ENCODE data around the gene GRM5.
"Not testable (repeated sequence)": the region's sequence is repeated elsewhere in the genome, so short reads cannot be mapped to it uniquely, and the experiment has no call there.

The GRM5 gene

GRCh38 chr11:88975441-88975840, 90.3 kb downstream of the GRM5 start:
- DNase-seq (ENCODE audit: low read depth, low spot score): not testable (repeated sequence)

- no peak for DNase-seq (ENCODE audit: low read depth, low spot score)
Observed at GRCh38 chr11:88972210-88972609, 93.6 kb downstream of the GRM5 start.

GRCh38 chr11:88961621-88962020, 104.2 kb downstream of the GRM5 start:
- not testable (repeated sequence) for DNase-seq (ENCODE audit: low read depth, low spot score)

- not testable (repeated sequence) for DNase-seq (ENCODE audit: low read depth, low spot score)
Observed at GRCh38 chr11:88959857-88960256, 105.9 kb downstream of the GRM5 start.

- DNase-seq (ENCODE audit: low read depth, low spot score): no peak
Observed at GRCh38 chr11:88950975-88951374, 114.8 kb downstream of the GRM5 start.

GRCh38 chr11:88948908-88949307, 116.9 kb downstream of the GRM5 start:
- not testable (repeated sequence) for DNase-seq (ENCODE audit: low read depth, low spot score)

GRCh38 chr11:88947843-88948572, 117.8 kb downstream of the GRM5 start:
- not testable (repeated sequence) for DNase-seq (ENCODE audit: low read depth, low spot score)

- not testable (repeated sequence) for DNase-seq (ENCODE audit: low read depth, low spot score)
Observed at GRCh38 chr11:88929665-88930064, 136.1 kb downstream of the GRM5 start.

GRCh38 chr11:88917065-88917464, 148.7 kb downstream of the GRM5 start:
- DNase-seq (ENCODE audit: low read depth, low spot score): not testable (repeated sequence)

- no peak for DNase-seq (ENCODE audit: low read depth, low spot score)
Observed at GRCh38 chr11:88909500-88909899, 156.3 kb downstream of the GRM5 start.

DNA sequence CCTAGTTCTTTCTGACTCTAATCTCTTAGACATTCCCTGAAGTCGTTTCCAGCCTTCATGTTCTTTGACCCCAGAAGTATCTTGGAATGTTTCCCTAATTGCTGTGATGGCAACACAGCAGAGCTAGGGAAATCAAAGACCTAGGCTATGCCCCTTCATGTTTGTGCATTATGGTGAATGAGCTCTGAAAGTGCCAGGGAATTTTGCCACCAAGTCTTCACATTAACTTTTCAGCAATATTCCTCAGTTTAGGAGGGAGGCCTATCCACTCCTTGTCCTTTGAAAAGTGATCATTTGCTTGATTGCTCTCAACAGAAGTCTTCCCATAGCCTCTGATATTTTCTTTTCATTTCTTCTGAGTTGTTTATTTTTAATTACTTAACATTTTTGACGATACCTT, 164.3 kb downstream of the GRM5 start:
- not testable (repeated sequence) for DNase-seq (ENCODE audit: low read depth, low spot score)

- DNase-seq (ENCODE audit: low read depth, low spot score): not testable (repeated sequence)
Observed at GRCh38 chr11:88888855-88889254, 176.9 kb downstream of the GRM5 start.

DNA sequence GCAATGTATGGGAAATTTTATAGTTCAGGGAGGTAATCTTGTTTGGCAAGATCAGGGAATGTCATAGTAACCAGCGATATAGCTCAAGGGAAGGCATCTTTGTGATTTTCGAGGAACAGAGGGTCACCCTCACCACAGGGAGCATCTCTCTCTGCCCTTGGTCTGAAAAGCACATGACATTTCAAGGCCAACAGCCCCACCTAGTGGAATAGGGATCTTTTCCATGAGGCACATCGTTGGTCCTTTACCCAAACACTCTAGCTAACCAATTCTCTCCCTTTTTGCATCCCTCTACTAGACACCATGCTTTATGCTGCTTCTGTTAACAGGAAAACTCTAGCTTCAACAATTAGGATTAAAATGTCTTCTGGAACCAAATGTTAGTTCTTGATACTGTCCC, 179.0 kb downstream of the GRM5 start:
- DNase-seq (ENCODE audit: low read depth, low spot score): peak; percentile 42

DNA sequence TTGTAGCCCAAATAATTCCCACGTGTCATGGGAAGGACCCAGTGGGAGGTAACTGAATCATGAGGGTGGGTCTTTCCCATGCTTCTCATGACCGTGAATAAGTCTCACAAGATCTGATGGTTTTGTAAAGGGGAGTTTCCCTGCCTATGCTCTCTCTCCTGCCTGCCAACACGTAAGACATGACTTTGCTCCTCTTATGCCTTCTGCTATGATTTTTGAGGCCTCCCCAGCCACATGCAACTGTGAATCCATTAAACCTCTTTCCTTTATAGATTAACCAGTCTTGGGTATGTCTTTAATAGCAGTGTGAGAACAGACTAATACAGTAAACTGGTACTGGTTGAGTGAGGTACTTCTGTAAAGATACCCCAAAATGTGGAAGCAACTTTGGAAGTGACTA, 183.0 kb downstream of the GRM5 start:
- DNase-seq (ENCODE audit: low read depth, low spot score): not testable (repeated sequence)

GRCh38 chr11:88861618-88862017, 204.2 kb downstream of the GRM5 start:
- no peak for DNase-seq (ENCODE audit: low read depth, low spot score)

- not testable (repeated sequence) for DNase-seq (ENCODE audit: low read depth, low spot score)
Observed at GRCh38 chr11:88860431-88860830, 205.4 kb downstream of the GRM5 start.

DNA sequence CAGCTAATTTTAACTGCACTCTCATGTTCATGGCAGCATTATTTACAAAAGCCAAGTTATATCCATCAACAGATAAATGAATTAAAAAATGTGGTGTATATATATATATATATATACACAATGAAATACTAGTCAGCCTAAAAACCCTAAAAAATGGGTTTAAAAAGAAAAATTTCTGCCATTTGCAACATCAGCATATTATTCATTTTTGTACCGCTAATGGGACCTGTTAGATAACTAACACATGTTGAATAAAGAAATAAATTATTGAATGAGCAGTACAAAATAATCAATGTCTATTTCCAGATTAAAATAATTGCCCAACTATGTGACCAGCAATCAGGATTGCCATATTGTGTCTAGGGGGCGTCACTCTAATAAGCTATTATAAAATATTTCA, 211.8 kb downstream of the GRM5 start:
- not testable (repeated sequence) for DNase-seq (ENCODE audit: low read depth, low spot score)

DNA sequence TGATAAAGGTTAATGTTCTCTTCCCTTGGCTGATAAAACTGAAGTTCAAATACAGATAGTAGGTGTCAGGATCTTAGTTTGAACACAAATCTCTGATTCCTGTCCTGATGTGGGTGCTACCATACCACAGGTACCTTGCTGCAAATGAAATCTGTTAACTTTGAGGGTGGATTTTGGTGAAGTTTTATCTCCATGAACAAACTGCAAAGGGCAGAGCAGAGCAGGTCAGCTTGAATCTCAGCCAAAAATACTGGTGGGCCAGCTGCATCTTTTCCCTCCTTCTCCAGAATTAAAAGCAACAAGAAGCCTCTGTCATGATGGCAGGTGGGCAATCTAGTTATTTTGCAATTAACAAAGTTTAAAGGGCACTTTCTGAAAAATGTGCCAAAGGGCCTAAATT, 214.2 kb downstream of the GRM5 start:
- DNase-seq (ENCODE audit: low read depth, low spot score): not testable (repeated sequence)

- DNase-seq (ENCODE audit: low read depth, low spot score): not testable (repeated sequence)
Observed at GRCh38 chr11:88849773-88850172, 216.0 kb downstream of the GRM5 start.

DNA sequence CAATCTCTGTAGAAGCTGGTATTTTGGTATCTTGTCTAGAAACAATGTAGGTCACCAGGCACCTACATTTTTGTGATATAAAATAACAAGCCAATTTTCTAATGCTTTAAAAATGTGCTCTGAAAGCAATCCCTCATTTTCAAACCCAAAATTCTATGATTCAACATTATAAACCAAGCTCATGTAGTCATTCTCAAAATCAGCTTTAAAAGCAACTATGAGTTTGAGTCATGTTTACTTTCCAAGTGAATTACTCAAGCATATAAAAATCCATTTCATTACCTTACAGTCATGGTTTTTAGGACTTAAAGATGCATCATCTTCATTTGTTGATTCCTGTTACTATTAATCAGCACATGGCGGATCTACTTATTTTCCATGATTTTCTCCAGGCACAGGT, 216.4 kb downstream of the GRM5 start:
- no peak for DNase-seq (ENCODE audit: low read depth, low spot score)

DNA sequence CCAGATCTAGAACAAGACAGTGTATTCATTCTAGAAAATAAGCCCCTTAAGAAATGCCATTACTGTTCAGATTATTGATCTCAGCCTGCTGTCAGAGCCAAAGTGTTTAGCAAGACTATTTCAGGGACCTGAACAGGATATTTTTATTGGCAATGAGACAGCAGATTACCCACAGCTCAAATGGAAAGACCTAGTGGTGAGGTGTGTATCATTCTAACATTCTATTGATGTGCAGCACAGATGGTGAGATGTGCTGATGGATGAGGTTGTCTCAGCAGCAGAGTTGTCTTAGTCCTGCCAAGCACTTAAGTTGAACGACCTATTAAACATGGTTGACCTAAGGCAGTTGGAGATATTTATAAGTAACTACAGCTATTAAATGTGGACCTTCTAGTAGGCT, 219.5 kb downstream of the GRM5 start:
- not testable (repeated sequence) for DNase-seq (ENCODE audit: low read depth, low spot score)

DNA sequence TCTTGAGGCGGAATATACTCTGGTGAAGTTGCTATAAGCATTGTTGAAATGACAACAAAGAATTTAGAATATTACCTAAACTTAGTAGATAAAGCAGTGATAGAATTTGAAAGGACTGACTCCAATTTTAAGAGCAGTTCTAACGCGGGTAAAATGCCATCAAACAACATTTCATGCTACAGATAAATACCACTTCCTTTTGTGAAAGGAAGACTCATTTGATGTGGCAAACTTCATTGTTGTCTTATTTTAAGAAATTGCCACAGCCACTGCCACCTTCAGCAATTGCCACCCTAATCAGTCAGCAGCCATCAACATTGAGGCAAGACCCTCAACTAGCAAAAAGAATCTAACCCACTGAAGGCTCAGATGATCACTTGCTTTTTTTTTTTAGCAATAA, 220.8 kb downstream of the GRM5 start:
- DNase-seq (ENCODE audit: low read depth, low spot score): not testable (repeated sequence)

- DNase-seq (ENCODE audit: low read depth, low spot score): not testable (repeated sequence)
Observed at GRCh38 chr11:88843766-88844426, 221.9 kb downstream of the GRM5 start.
